Calu3 (cell line): ENCODE results near the gene ALDH16A1. TPM values are rescaled to one million over a fixed set of nuclear protein-coding genes. Genes with fewer than 3 reads are reported as not detected.

Source experiments
- BruUV-seq: library from RNA; stranded (reverse); fragments of 400-500 nt; replicated peaks from 2 replicates; lab custom pipeline; 2021; lab: Mats Ljungman, UMichigan
- CTCF ChIA-PET: fragments of 300-600 bp; sonication (Branson Sonifier 250); formaldehyde crosslinking; loops from one replicate; lab custom pipeline; 2022; ENCODE audit warnings: antibody characterized with exemption; lab: Charles Lee
- DNase-seq: peaks from one replicate; pipeline ENCODE4 v3.0.0; 2022
- H3K27ac Mint-ChIP-seq: one replicate; pipeline ENCODE4 v1.8.0; 2022; ENCODE audit warnings: mixed read lengths; ENCODE audit not compliant: unreplicated experiment
- H3K27me3 Mint-ChIP-seq: one replicate; pipeline ENCODE4 v1.8.0; 2022; ENCODE audit warnings: mixed read lengths; ENCODE audit not compliant: unreplicated experiment
- H3K36me3 Mint-ChIP-seq: one replicate; pipeline ENCODE4 v1.8.0; 2022; ENCODE audit warnings: mild to moderate bottlenecking, moderate library complexity, mixed read lengths; ENCODE audit not compliant: insufficient read depth, unreplicated experiment
- H3K4me1 Mint-ChIP-seq: one replicate; pipeline ENCODE4 v1.8.0; 2022; ENCODE audit warnings: mild to moderate bottlenecking, low read depth, mixed read lengths; ENCODE audit not compliant: unreplicated experiment
- H3K4me3 Mint-ChIP-seq: one replicate; pipeline ENCODE4 v1.8.0; 2022; ENCODE audit warnings: mild to moderate bottlenecking, low read depth, moderate library complexity, mixed read lengths; ENCODE audit not compliant: unreplicated experiment
- H3K9me3 Mint-ChIP-seq: one replicate; pipeline ENCODE4 v1.8.0; 2022; ENCODE audit warnings: low read depth, mixed read lengths; ENCODE audit not compliant: unreplicated experiment
- intact Hi-C: fragments of 100-400 bp; cut with micrococcal nuclease; formaldehyde crosslinking; loops from one replicate; pipeline ENCODE4 v1.10.0; 2022; ENCODE audit not compliant: unreplicated experiment
- total RNA-seq: library from RNA; stranded (reverse); gene quantifications from 2 replicates; pipeline ENCODE4 v1.2.3, GENCODE V29; 2022
- TF ChIP-seq, protein P1 (sequence below): fragments of 200-600 bp; IDR thresholded peaks from one replicate; pipeline ENCODE4 v1.8.0; 2022; ENCODE audit warnings: antibody characterized with exemption; ENCODE audit not compliant: unreplicated experiment

Gene ALDH16A1
- total RNA-seq, 1 experiment from 2014 or later, result 36.1 TPM

DNA sequence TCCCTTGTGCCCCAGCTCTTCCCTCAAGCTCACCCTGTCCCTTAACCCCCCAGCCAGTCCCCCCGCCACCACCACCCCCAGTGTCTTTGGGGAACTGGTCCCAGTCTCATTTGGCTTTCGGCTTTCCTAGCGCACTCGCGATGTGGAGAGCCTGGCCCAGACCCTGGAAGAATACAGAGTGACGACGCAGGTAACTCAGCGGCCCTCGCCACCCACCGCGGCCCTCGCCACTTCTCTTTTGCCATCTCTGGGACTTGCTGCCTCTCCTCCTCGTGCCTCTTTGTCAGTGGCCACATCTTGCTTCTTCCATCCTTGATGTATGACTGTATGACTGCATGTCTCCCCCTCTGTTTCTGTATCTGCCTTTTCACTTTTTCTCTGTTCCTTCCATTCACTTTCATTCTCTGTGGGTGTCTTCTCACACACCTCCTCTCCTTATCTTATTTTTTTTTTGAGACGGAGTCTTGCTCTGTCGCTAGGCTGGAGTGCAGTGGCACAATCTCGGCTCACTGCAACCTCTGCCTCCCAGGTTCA is 45.5 kb upstream of the ALDH16A1 start:
- DNase-seq, result no peak
- no peak overlapping the region for H3K27ac Mint-ChIP-seq
- no peaks in the 10 kb centered on the region for H3K9me3 Mint-ChIP-seq
- H3K27me3 Mint-ChIP-seq, result peaks cover 62% of the 10 kb centered on the region
- BruUV-seq, result no TSS peak
- H3K4me1 Mint-ChIP-seq, result no peaks in the 10 kb centered on the region
- intact Hi-C loops, result no loop called here
- TF ChIP-seq, protein P1, sequence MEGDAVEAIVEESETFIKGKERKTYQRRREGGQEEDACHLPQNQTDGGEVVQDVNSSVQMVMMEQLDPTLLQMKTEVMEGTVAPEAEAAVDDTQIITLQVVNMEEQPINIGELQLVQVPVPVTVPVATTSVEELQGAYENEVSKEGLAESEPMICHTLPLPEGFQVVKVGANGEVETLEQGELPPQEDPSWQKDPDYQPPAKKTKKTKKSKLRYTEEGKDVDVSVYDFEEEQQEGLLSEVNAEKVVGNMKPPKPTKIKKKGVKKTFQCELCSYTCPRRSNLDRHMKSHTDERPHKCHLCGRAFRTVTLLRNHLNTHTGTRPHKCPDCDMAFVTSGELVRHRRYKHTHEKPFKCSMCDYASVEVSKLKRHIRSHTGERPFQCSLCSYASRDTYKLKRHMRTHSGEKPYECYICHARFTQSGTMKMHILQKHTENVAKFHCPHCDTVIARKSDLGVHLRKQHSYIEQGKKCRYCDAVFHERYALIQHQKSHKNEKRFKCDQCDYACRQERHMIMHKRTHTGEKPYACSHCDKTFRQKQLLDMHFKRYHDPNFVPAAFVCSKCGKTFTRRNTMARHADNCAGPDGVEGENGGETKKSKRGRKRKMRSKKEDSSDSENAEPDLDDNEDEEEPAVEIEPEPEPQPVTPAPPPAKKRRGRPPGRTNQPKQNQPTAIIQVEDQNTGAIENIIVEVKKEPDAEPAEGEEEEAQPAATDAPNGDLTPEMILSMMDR, result no peak
- H3K36me3 Mint-ChIP-seq, result no peaks in the 10 kb centered on the region
- CTCF ChIA-PET, result no interaction called here
- no peak overlapping the region for H3K4me3 Mint-ChIP-seq

DNA sequence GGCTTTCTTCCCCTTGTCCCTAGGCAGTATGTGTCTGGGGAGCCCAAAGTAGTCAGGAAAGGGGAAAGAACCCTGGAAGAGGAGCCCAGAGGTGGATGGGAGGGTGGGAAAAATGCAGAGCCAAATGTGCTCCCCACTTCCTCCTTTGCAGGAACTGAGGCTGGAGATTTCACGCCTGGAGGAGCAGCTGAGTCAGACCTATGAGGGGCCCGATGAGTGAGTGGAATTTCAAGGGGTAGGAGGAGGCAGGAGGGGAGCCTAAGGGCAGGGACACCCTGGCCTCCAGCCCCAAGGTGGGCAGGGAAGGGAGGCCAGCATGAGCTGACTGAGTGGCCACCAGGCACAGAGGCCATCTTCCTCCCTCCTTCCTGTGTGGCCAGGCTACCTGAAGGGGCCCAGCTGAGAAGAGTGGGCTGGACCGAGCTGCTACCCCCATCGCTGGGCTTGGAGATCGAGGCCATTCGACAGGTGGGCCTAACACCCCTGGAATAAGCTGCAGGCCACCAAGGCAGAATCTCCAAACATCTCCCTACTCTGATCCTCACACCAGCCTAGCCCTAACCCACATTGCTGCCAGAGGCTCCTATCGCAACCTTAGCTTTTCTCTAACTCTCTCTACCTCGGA is 44.1 kb upstream of the ALDH16A1 start:
- TF ChIP-seq, protein P1, result no peak
- Mint-ChIP-seq H3K36me3 (no peaks in the 10 kb centered on the region), H3K9me3 (no peaks in the 10 kb centered on the region), H3K27ac (no peak overlapping the region), H3K4me3 (no peak overlapping the region), H3K4me1 (no peaks in the 10 kb centered on the region), H3K27me3 (peaks cover 69% of the 10 kb centered on the region)
- no TSS peak for BruUV-seq
- DNase-seq, result no peak
- CTCF ChIA-PET, result no interaction called here
- intact Hi-C loops, result no loop called here

DNA sequence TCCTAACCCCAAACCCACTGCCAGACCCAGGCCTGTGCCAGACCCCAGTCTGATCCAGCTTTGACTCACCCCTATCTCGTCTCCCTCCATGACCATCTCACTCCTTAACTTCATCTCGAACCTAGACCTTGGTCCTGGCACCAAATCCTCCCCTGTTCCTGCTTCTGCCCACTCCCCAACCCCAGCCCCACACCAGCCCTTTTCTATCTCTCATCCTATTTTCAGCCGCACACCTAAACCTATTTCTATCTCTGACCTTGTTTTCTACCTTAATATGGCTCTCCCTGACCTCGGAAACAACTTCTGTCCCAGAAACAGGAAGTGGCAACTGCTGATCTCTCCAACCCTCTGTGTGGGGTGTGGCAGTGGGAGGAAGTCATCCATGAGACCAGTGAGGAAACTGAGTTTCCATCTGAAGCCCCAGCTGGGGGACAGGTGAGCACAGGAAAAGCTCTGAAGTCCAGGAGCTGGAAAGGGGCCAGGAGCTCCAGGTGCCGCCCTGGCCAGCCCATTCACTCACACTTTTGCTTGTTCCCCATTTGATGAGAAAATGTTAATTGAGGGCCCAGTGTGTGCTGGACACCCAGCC is 43.5 kb upstream of the ALDH16A1 start:
- H3K27me3 Mint-ChIP-seq, result peaks cover 70% of the 10 kb centered on the region
- H3K36me3 Mint-ChIP-seq, result no peaks in the 10 kb centered on the region
- H3K9me3 Mint-ChIP-seq, result no peaks in the 10 kb centered on the region
- DNase-seq, result no peak
- BruUV-seq, result no TSS peak
- TF ChIP-seq, protein P1, result no peak
- intact Hi-C loops, result no loop called here
- CTCF ChIA-PET, result no interaction called here
- no peak overlapping the region for H3K27ac Mint-ChIP-seq
- no peak overlapping the region for H3K4me3 Mint-ChIP-seq
- H3K4me1 Mint-ChIP-seq, result no peaks in the 10 kb centered on the region

DNA sequence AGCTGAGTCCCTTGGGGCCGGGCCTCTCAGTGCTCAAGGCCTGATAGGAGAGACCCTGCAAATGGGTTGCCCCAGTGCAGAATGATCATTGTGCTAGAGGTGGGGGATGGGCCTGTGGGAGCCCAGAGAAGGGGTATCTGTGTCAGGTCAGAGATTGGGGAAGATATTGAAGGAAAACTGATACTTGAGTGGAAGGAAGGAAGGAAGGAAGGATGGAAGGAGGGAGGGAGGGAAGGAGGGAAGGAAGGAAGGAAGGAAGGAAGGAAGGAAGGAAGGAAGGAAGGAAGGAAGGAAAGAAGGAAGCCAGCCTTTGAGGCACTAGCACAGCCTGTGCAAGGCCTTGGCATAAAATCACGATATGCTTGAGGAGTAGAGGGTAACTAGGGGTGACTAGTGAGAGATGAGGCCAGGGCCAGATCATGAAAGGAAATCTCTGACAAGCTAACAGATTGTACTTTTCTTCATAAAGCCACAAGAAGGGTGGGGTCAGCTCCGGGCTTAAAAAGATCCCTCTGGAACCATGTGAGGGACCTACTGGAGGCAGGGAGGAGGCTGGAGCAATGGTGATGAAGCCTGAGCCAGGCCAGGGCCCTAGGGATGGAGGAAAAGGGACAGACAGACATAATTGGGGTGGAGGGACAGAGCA is 41.2 kb upstream of the ALDH16A1 start:
- intact Hi-C loops, result no loop called here
- DNase-seq, result no peak
- no peaks in the 10 kb centered on the region for H3K36me3 Mint-ChIP-seq
- H3K27me3 Mint-ChIP-seq, result peaks cover 92% of the 10 kb centered on the region
- CTCF ChIA-PET, result interaction anchor here (0.5 to 0.7 kb wide), 2 partner anchors 9 to 346 kb away, joined by 3 read pairs; no protein-coding TSS in a partner anchor
- no peak overlapping the region for H3K4me3 Mint-ChIP-seq
- TF ChIP-seq, protein P1, result no peak
- no TSS peak for BruUV-seq
- no peaks in the 10 kb centered on the region for H3K4me1 Mint-ChIP-seq
- no peaks in the 10 kb centered on the region for H3K9me3 Mint-ChIP-seq
- no peak overlapping the region for H3K27ac Mint-ChIP-seq
